GM23338 (cell line): ENCODE results near the gene RPL7A. TPM values are rescaled to one million over a fixed set of nuclear protein-coding genes. Genes with fewer than 3 reads are reported as not detected.

Source experiments
- ATAC-seq: fragments of 200-7000 bp; cut with Tn5 transposase; 3 replicates; pipeline ENCODE4 v1.9.1; 2020
- DNase-seq: peaks from one replicate; pipeline ENCODE4 v3.0.0-alpha.2; 2015; ENCODE audit warnings: low spot score
- H2AFZ ChIP-seq: fragments of 200-600 bp; sonication (generic); 2 replicates; pipeline ENCODE4 v1.8.0; 2016; ENCODE audit warnings: antibody characterized with exemption, mild to moderate bottlenecking, moderate library complexity
- H3F3A ChIP-seq: fragments of 200-600 bp; sonication (generic); replicated peaks from 2 replicates; pipeline ENCODE4 v1.8.0; 2017; ENCODE audit warnings: antibody characterized with exemption, mixed run types, low read depth
- H3K27ac ChIP-seq: fragments of 200-600 bp; sonication (generic); 2 replicates; pipeline ENCODE4 v1.6.1; 2016; ENCODE audit warnings: low read depth
- H3K27me3 ChIP-seq: fragments of 200-600 bp; sonication (generic); 2 replicates; pipeline ENCODE4 v1.8.0; 2016; ENCODE audit warnings: mild to moderate bottlenecking, mixed run types, moderate library complexity; ENCODE audit not compliant: insufficient read depth
- H3K36me3 ChIP-seq: fragments of 200-600 bp; sonication (generic); 2 replicates; pipeline ENCODE4 v1.8.0; 2016; ENCODE audit warnings: mild to moderate bottlenecking; ENCODE audit not compliant: insufficient read depth
- H3K4me1 ChIP-seq: fragments of 200-600 bp; sonication (generic); 2 replicates; pipeline ENCODE4 v1.8.0; 2016; ENCODE audit warnings: mild to moderate bottlenecking, moderate library complexity; ENCODE audit not compliant: insufficient read depth
- H3K4me2 ChIP-seq: fragments of 200-600 bp; sonication (generic); 2 replicates; pipeline ENCODE4 v1.7.1; 2017; ENCODE audit warnings: mixed run types
- H3K4me3 ChIP-seq: fragments of 200-600 bp; sonication (generic); 2 replicates; pipeline ENCODE4 v1.6.1; 2016; ENCODE audit warnings: mixed run types
- H3K79me2 ChIP-seq: fragments of 200-600 bp; sonication (generic); replicated peaks from 2 replicates; pipeline ENCODE4 v1.8.0; 2017; ENCODE audit warnings: mild to moderate bottlenecking; ENCODE audit not compliant: insufficient read depth
- H3K9me2 ChIP-seq: fragments of 200-600 bp; sonication (generic); 2 replicates; pipeline ENCODE4 v1.8.0; 2017; ENCODE audit not compliant: insufficient read depth
- H4K20me1 ChIP-seq: fragments of 200-600 bp; sonication (generic); replicated peaks from 2 replicates; pipeline ENCODE4 v1.8.0; 2017; ENCODE audit warnings: mild to moderate bottlenecking; ENCODE audit not compliant: insufficient read depth
- H3K27ac Mint-ChIP-seq: 2 replicates; pipeline ENCODE4 v1.8.0; 2020; ENCODE audit warnings: inconsistent platforms, mild to moderate bottlenecking, moderate library complexity, mixed read lengths
- H3K27me3 Mint-ChIP-seq: 3 replicates; pipeline ENCODE4 v1.8.0; 2022; ENCODE audit warnings: low read depth, mild to moderate bottlenecking, moderate library complexity, mixed read lengths, inconsistent platforms; ENCODE audit not compliant: insufficient read depth, poor library complexity
- H3K36me3 Mint-ChIP-seq: 3 replicates; pipeline ENCODE4 v1.8.0; 2021; ENCODE audit warnings: low read depth, mild to moderate bottlenecking, inconsistent platforms, moderate library complexity, mixed read lengths
- H3K4me1 Mint-ChIP-seq: 3 replicates; pipeline ENCODE4 v1.8.0; 2020; ENCODE audit warnings: mild to moderate bottlenecking, inconsistent platforms, mixed read lengths
- H3K4me3 Mint-ChIP-seq: 3 replicates; pipeline ENCODE4 v1.8.0; 2021; ENCODE audit warnings: moderate library complexity, mild to moderate bottlenecking, inconsistent platforms, mixed read lengths
- H3K9me3 Mint-ChIP-seq: 3 replicates; pipeline ENCODE4 v1.8.0; 2020; ENCODE audit warnings: moderate library complexity, mild to moderate bottlenecking, inconsistent platforms, mixed read lengths
- CREB1 ChIP-seq: fragments of 250-450 bp; sonication (Bioruptor Pico); IDR thresholded peaks from 2 replicates; pipeline ENCODE4 v1.5.0; 2020; ENCODE audit warnings: low read depth, mild to moderate bottlenecking, moderate library complexity
- CTCF ChIP-seq, 2 experiments: fragments of 200-600 bp in 1 of 2; sonication (generic) in 1 of 2; conservative IDR thresholded peaks; 2 replicates each; pipeline versions ENCODE4 v1.5.1 to v1.6.1; 2016 to 2017; ENCODE audit warnings: antibody characterized with exemption in 2 of 2, low read depth in 2 of 2, mild to moderate bottlenecking in 2 of 2, moderate library complexity in 1 of 2
- ETS1 ChIP-seq: IDR thresholded peaks from 2 replicates; pipeline ENCODE4 v1.6.1; 2016; ENCODE audit warnings: antibody characterized with exemption
- EZH2 ChIP-seq: fragments of 200-600 bp; sonication (generic); IDR thresholded peaks from one replicate; pipeline ENCODE4 v1.8.0; 2017; ENCODE audit warnings: antibody characterized with exemption, mild to moderate bottlenecking, low read depth; ENCODE audit not compliant: unreplicated experiment
- EZH2phosphoT487 ChIP-seq: fragments of 200-600 bp; sonication (generic); IDR thresholded peaks from one replicate; pipeline ENCODE4 v1.8.1; 2018; ENCODE audit warnings: antibody characterized with exemption; ENCODE audit not compliant: unreplicated experiment
- JUNB ChIP-seq: IDR thresholded peaks from one replicate; pipeline ENCODE4 v1.6.1; 2016; ENCODE audit warnings: antibody characterized with exemption; ENCODE audit not compliant: unreplicated experiment
- NANOG ChIP-seq: IDR thresholded peaks from 2 replicates; pipeline ENCODE4 v1.6.1; 2016; ENCODE audit warnings: antibody characterized with exemption, borderline replicate concordance
- POLR2AphosphoS5 ChIP-seq: IDR thresholded peaks from 2 replicates; pipeline ENCODE4 v1.6.1; 2016; ENCODE audit warnings: antibody characterized with exemption, low read depth
- REST ChIP-seq: IDR thresholded peaks from one replicate; pipeline ENCODE4 v1.6.1; 2018; ENCODE audit warnings: antibody characterized with exemption; ENCODE audit not compliant: unreplicated experiment
- STAT1 ChIP-seq: IDR thresholded peaks from one replicate; pipeline ENCODE4 v1.6.1; 2016; ENCODE audit warnings: antibody characterized with exemption; ENCODE audit not compliant: unreplicated experiment
- ZNF114 ChIP-seq: fragments of 250-450 bp; sonication (Bioruptor Pico); IDR thresholded peaks from 2 replicates; pipeline ENCODE4 v1.5.0; 2020; ENCODE audit warnings: mild to moderate bottlenecking, moderate library complexity
- ZNF331 ChIP-seq: fragments of 250-450 bp; sonication (Bioruptor Pico); IDR thresholded peaks from 2 replicates; pipeline ENCODE4 v1.5.0; 2020; ENCODE audit warnings: low read depth, mild to moderate bottlenecking, moderate library complexity
- ZNF462 ChIP-seq: fragments of 250-450 bp; sonication (Bioruptor Pico); IDR thresholded peaks from 2 replicates; pipeline ENCODE4 v1.5.0; 2020; ENCODE audit warnings: mild to moderate bottlenecking, moderate library complexity
- polyA plus RNA-seq: library from polyadenylated mRNA; unstranded; fragments of >200 nt; fragmentation: Nextera tagmentation; extraction: Ambion mirVana; gene quantifications from 2 replicates; pipeline ENCODE4 v1.2.1, GENCODE V29; 2016
- total RNA-seq: library from RNA; depleted of rRNA; stranded (reverse); fragments of >200 nt; shearing (Covaris generic); gene quantifications from 2 replicates; pipeline ENCODE4 v1.2.3, GENCODE V29; 2014

RPL7A gene
- total and polyA plus RNA-seq, 2 experiments from 2014 or later, result 1,644 to 2,020 TPM

GRCh38 chr9:133389562-133389961 is 41.5 kb downstream of the RPL7A start:
- H3K27me3 Mint-ChIP-seq, result peaks cover 11% of the 10 kb centered on the region
- no peak for TF ChIP-seq ZNF114
- no peak for TF ChIP-seq STAT1
- TF ChIP-seq CTCF (conservative IDR thresholded peaks at IDR 0.05; ENCODE audit: low read depth in 2 of 2), result no peak
- no peak for TF ChIP-seq REST
- no peak for TF ChIP-seq EZH2phosphoT487
- TF ChIP-seq ZNF462 (CRISPR knock-in tag), result no peak
- no peak for TF ChIP-seq ZNF331 (CRISPR knock-in tag)
- TF ChIP-seq ETS1, result no peak
- no peak for TF ChIP-seq NANOG
- no peak for TF ChIP-seq CREB1 (CRISPR knock-in tag)
- TF ChIP-seq EZH2, result no peak
- no peak for TF ChIP-seq POLR2AphosphoS5
- TF ChIP-seq JUNB, result no peak
- H3K4me1 Mint-ChIP-seq, result no peaks in the 10 kb centered on the region
- H3K36me3 Mint-ChIP-seq, result no peaks in the 10 kb centered on the region
- DNase-seq (no peak), ATAC-seq (no peak)
- H4K20me1 ChIP-seq, result no peaks in the 10 kb centered on the region
- no peak overlapping the region for H3K27ac ChIP-seq
- H3K36me3 ChIP-seq, result no peaks in the 10 kb centered on the region
- peaks cover 16% of the 10 kb centered on the region for H3K9me3 Mint-ChIP-seq
- no peak overlapping the region for H3K4me2 ChIP-seq
- no peaks in the 10 kb centered on the region for H3F3A ChIP-seq
- H3K27me3 ChIP-seq, result no peaks in the 10 kb centered on the region
- H2AFZ ChIP-seq, result no peak overlapping the region
- no peak overlapping the region for H3K4me3 Mint-ChIP-seq
- H3K4me3 ChIP-seq, result no peak overlapping the region
- H3K4me1 ChIP-seq, result no peaks in the 10 kb centered on the region
- H3K27ac Mint-ChIP-seq, result no peak overlapping the region
- H3K79me2 ChIP-seq, result no peaks in the 10 kb centered on the region
- no peaks in the 10 kb centered on the region for H3K9me2 ChIP-seq
